DMS114 treated with DMSO at 0.1 percent for 48 hours (cell line): ENCODE measurements around the gene NDUFA8.

ENCODE experiments used
- DNase-seq: peaks from one replicate; lab custom pipeline; 2025; ENCODE audit not compliant: unreplicated experiment; lab: John Stamatoyannopoulos, UW

The NDUFA8 gene

DNA sequence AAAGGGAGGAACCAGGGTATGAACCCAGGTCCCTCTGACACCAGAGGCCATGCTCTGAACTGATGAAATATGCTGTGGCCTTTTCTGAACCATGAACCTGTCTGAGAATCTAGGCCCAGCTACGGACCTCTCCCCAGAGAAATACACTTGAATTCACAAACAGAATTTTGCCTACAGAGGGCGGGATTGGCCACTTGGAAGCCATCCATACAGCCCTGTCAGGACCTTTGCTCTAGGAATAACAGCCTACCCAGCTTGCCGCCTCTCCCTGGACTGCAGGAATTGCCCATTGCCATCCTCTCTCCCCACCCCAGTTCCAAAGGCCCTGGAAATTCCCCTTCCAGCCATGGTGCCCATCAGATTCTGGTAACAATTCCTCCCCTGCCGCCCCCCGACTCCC, 26.7 kb upstream of the NDUFA8 start:
- no peak for DNase-seq

DNA sequence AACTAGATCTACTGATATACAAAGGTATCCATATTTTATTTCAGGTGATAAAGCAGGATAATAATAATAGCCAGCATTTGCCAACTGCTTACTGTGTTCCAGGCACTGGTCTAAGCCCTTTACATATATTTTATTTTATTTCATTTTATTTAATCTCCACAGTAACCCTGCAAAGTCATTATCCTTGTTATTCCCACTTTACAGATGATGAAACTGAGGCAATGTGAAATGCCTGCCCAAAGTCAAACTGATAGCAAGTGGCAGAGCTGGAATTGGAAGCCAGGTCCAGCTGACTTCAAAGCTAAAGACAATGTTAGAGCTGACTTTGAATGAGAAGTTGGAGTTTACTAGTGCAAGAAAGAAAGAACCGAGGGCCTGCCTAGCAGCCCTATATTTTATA, 25.0 kb upstream of the NDUFA8 start:
- DNase-seq: no peak

DNA sequence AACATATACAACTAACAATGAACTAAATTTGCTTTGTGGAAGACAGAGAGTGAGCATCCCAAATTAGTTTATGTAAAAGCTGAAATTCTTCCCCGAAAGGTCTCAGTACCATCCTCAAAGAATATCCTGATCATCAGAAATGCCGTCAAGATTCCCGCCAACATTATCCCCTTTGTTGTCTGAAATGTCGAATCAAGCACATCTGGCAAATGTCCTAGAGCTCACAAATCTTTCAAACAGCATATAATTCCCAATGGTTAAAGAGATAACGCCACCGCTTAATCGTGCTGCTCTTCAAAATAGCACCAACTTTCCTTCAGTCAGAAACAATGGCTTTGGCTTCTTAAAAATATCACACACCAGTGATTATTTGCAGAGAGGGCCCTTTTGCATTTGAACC, 23.9 kb upstream of the NDUFA8 start:
- no peak for DNase-seq

DNA sequence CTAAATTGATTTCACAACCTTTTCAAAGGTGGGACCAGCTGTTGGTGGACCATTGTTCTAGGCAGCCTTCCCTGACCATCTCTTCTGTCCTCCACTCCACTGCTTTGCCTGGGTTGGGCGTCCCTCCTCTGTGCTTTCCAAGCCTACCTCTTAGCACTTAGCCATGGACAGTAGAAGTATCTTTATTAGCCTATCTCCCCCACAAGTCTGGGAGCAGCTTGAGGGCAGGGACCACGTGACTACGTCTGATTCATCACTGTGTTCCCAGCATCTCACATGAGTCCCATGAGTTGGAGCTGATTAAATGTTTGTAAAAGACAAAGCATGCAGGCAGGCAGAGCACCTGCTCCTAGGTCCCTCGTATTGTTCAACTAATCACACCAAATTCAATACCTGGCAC, 21.1 kb upstream of the NDUFA8 start:
- no peak for DNase-seq

DNA sequence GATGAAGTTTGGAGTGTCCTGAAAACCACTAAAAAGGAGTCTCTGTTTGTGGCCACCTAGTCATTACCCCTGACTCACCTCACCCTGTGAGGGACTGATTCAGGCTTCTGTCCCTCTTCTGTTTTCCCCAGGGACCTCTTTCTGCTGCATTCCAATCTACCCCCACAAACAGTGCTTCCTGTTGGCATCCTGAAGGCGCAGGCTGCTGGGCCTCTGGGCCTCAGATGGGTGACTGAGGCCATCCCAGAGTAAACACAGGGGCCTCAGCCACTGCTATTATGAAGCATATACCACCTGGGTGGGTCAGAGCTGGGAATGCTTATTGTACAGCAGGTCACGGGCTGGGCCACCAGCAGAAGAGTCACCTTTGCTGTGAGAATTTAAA, 20.1 kb upstream of the NDUFA8 start:
- no peak for DNase-seq

DNA sequence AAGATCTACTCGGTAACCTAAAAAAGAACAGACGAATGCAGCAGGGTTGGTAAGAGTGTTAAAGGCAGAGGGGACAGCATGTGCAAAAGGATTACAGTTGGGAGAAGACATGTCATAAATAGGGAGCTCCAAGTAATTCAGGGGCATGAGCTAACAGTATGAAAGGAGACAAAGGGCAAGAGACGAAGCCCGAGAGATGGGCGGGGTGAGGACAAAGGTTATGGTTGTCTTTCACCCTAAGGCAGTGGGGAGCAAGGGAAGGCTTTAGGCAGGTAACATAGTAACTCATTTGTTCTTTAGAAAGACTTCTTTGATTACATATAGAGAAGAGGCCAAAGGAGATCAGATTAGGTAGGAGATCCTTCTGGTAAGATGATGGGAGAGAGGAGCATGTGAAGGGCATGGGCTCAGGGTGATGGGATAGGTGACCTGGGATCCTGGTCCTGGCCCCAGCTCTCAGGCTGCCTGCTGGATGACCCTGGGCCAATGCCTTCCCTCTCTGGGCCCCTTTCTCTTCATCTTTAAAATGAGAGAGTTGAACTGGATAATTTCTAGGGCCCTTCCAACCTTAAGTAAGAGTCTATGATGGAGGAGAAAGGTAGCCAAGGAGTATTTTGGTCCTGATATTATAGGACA, 19.6 kb upstream of the NDUFA8 start:
- no peak for DNase-seq

DNA sequence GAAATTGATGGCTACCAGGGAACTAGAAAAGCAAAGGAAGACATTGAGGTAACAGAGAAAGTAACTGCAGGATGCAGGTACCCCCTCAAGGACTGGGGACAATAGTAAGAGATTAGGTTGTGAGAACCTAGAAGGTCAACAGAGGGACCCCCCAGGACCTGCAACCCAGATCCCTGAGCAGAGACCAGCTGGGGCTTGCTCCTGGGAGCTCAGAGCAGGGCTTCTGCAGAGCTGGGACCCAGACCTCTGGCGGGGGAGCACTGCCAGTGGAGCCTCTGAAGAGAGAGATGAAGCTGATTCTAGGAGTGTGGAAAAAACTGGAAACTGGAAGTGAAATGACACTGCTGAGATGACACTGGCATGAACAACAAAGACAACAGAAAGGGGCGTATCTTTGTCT, 17.3 kb upstream of the NDUFA8 start:
- DNase-seq: no peak

DNA sequence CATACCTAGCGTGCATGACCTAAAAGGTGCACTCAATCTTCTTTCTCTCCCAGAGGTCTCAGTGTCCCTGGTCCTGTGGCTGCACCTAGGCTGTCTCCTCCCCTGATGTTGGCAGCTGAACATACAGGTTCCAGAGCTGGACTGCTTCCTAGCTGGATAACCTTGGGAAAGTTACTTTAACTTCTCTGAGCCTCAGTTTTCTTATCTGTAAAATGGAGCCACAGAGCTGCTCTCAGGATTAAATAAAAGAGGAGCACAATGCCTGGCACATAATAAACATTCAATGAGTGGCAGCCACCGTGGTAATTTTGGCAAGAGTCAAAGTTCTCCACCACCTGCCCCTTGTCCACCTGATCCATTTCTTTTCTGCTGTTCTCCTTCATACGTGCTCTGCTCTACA, 14.1 kb upstream of the NDUFA8 start:
- no peak for DNase-seq

DNA sequence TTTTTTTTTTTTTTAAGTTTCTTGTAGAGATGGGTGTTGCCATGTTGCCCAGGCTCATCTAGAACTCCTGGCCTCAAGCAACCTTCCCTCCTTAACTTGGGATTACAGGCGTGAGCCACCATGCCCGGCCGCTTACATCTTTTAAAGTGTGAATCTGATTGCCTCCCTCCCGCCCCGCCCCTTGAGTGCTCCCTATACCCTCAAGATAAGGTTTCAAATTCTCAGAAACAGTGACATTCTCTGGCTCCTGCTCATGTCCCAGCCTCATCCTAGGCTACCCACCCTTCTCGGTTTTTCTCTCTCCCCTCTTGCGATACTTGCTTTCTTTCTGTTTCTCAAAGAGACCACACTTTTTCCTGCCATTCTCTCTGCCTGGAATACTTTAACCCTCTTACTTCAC, 12.6 kb upstream of the NDUFA8 start:
- DNase-seq: no peak

DNA sequence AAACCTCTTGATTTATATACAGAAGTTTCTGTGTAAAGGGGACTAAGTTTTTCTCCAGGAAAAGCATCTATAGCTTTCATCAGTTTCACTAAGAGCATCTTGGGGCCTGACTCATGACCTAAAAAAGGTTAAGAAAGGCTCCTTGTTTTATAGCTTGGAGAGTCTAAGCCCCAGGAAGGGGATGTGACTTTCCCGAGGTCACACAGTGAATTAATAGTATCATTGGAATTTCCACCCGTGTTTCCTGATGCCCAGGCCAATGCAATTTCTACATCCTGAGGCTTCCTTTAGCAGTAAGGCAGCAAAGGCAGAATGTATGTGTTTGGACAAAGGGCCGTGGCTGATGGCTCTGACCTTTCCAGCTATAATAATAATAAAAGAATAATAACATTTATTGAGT, 8.8 kb upstream of the NDUFA8 start:
- no peak for DNase-seq

DNA sequence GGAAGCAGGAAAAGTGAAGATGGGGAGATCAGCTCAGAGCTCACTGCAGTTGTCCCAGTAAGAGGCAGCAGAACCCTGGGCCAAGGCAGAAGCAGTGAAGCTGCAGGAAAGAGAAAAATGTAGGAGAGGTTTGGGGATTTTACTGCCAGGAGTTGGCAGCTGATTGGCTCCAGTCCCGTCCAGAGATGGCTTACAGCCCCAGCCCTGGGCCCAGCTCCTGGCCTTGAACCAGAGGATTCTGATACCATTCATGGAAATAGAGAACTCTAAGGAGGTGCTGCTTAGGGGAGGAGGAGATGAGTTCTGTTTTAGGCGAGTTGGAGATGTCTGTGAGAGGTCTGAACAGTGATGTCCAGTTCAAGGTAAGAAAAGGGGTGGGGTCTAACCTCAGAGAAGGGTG, 4.7 kb upstream of the NDUFA8 start:
- DNase-seq: no peak

DNA sequence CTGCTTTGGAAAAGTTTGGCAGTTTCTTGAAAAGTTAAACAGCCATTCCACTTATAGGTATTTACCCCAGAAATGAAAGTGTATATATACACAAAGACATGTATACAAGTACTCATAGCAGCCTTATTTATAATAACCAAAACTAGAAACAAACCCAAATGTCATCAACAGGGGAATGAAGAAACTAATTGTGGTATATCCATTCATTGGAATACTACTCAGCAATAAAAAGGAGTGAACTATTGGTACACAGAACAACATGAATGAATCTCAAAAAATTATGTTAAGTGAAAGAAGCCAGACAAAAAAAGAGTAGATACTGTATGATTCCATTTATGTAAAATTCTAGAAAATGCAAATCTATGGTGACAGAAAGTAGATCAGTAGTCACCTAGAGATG, 2.8 kb upstream of the NDUFA8 start:
- no peak for DNase-seq

DNA sequence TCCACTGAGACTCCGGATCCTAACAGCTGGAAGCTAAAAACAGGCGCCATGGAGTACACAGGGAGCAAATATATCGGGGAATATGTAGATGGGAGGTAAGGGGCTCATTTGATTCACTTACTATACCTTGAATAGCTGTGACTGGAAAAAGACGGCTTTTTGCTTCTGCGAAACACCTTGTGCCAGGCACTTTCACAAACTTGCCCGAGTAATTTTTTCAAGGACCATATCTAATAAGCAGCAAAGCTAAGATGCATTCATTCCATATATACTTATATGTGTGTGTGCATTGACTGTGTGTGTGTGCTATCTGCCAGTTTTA, 307 bp upstream of the NDUFA8 start:
- no peak for DNase-seq

DNA sequence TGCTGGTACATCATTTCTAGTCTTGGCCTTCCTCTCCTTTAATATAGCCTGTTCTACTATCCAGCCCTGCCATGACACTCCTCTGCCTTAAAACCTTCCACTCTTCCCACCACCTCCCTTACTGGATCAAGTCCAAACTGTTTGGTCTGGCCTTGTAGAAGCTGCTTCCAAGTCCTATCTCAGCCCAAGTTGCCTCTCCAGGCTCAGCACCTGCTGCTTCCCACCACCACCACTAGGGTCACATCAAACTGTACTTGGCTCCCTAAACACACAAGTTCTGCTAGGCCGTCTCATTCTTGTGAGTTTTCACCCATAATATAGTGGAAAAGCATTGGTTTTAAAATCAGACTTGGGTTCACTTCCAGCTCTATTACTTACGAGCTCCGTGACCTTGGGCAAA, 1.4 kb downstream of the NDUFA8 start:
- DNase-seq: peak; percentile 53

DNA sequence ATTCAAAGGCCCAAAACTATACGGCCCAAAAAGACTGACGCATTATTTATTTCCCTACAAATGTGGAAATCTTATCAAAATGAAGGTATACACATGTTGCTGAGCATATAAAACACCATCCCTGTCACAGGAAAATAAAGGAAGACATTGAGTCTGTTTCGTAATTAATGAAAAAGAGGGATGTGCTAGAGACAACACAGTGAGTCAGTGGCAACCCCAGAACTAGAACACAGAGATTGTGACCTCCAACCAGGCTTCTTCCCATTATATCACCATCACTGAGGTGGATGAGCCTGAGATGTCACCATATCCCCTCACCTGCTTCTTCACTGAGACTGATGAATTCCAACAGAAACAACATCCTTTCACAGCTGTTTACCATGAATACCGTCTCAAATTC, 3.8 kb downstream of the NDUFA8 start:
- no peak for DNase-seq

DNA sequence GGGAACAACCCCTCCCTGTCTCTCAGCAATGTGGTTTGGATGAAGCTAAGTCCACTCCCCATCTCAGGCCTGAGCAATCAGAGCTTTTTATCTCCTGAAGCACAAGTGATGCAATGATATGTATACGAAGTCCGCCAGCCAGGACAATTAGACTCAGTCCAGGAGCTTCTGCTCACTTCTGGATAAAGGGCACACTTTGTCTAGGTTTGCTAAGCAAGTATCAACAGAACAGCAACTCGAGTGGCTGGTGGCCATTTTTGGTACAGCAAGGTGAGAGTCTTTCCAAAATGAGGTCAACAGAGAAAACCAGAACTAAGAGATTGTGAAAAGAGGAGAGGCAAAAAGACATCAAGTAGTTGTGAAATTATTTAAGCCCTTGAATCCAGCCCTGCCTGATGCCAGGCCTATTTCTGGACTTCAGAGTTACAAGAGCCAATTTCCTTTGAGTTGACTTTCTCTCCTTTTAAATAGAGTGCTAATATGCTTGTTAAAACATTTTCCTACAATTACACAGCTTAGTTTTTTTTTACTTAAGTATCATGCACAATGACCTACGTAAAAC, 8.2 kb downstream of the NDUFA8 start:
- DNase-seq: no peak

DNA sequence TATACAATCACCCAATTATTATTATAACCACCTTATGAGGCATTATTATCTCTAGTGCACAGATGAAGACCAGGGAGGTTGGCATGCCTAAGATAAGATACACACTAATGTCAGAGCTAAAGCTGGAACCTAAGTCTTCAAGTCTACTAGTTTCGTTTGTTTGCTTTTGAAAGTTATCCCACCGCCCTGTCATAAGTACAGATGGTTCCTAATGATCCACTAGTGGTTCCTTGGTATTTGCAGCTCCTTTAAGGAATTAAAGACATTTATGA, 14.1 kb downstream of the NDUFA8 start:
- DNase-seq: no peak

DNA sequence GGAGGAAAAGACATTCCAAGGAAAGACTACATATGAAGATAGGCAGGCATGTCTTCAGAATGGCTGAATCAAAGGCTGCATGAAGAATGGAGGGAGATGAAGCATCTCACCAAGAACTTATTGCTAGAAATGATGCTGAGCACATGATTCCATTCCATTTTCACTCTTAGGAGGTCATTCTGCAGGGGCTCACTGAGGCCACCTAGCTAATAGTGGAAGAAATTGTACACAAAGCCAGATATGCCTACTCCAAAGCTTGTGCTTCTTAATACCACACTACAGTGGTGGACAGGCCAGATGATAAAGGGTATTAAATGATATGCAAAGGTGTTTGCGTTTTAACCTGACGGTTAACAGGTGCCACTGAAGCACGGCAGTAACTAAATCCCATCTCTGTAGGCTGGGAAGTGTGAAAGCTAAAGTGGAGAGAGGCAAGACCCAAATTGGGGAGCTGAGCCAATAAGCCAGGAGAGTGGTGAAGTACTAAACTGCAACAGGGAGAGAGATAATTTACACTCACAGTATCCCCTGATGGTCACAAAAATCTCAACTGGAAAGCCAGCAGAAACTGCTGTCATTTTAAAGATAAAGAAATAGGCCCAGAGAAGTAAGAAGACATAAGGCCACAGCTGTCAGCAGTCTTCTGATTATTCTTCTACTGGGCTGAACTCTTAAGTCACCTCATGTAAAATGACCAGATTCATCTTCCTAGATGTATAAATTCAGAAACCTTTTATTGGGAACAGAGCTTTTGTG, 14.6 kb downstream of the NDUFA8 start:
- no peak for DNase-seq

DNA sequence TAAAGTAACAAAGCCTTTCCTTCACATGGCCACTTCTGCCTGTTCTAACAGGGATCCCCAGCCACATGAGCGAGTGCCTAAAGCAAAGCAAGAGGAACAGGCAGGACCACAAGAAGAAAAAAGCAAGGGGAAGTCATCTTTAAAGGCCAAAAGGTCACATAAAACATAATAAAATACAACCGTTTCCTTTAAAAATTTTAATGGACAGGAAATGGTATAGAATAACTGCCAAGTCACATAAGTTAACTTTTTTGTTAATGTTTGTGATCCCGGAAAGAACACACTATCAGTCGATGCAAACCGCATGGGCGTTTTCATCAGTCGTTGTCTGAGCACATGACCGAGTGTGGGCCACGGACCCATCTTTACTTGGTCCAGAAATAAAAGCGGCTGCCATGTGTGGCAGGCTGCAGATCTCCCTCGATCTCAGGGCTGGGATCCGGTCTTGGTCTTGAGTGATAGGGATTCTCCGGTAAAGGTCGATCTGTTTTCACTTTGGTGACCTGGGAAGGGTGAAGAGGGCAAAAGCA, 15.6 kb downstream of the NDUFA8 start:
- DNase-seq: no peak

DNA sequence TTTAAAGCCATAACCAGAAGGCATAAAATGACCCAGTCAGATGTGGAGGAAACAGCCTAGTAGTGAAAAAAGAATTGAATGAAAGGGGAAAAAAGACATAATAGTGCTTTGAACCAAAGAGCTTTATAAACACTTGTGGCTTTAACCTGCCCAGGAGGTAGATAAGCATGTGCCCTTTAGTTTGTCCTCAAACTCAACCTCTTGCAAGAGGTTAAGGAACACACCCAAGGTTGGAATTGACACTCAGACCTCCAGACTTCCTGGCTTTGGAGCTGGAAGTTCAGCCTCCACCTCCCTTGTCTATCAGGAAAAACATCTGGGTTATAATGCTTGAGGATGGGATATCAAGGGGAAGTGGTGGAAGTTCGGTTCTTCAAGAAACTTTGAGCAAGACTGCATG, 16.3 kb downstream of the NDUFA8 start:
- no peak for DNase-seq

DNA sequence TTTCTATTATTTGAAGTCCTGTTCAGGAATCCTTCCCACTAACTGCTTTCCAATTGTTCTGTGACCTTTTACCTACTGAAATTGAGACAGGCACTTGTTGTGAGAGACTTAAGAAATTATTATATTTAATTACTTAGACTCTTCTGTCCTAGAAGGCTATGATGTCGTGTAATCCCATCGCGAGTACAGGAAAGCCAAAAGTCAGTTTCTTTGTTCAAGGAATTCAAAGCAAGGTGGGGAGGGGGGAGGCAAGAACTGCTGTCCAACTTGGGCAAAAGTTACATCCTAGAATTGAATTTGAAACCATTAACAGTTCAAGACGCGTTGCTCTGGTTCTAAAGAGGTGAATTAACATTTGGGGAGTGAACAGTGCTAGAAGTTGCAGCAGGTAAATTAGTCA, 17.9 kb downstream of the NDUFA8 start:
- no peak for DNase-seq

DNA sequence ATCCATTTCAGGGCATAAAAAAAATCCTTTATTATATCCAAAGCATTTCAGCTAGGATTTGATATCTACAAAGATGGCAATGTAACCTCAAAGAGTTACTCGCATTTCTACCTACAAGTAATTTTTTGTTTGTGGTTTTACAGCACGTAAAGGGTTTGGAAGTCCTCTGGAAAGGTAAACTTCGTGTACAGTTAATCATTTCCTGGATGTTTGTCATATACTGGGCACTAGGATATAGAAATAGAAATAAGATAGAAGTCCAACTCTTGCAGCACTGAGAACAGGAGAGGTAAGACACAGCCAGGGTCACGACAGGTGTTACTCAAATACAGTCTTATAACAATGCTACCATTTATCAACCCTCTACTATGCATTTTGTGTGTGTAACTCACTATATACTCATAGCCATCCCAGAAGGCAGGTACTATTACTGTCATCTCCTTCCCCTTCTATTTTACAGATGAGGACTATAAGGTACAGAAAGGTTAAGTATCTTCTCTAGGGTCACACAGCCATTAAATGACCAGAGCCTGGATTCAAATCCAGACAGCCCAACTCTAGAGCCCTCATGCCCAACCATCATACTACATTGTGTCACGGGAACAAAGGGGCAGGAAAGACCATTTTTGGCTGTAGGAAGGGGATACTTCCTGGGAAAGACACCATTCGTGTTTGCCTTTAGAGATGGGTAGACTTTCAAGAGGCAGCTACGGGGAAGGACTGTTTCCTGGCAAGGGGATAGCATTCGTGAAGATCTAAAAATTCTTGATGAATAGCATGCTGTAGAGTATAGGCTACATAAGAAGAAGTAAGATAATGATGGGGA, 19.0 kb downstream of the NDUFA8 start:
- DNase-seq: no peak
